ENCODE results near the gene RCOR1. TPM values are rescaled to one million over a fixed set of nuclear protein-coding genes. Genes with fewer than 3 reads are reported as not detected.

RCOR1 gene
- polyA plus RNA-seq, 1 donor from 2014 or later = 10.4 TPM

GRCh38 chr14:102560458-102561261 lies 31.8 kb upstream of the RCOR1 start:
- peaks cover 1% of the 10 kb centered on the region for H3K27me3 ChIP-seq (ENCODE audit: insufficient read depth, low read depth, low read length)
- no peak overlapping the region for H3K4me3 ChIP-seq (ENCODE audit: low read length)
- H3K9ac ChIP-seq (ENCODE audit: low read length) = no peak overlapping the region
- no peaks in the 10 kb centered on the region for H3K79me2 ChIP-seq (replicated peaks; ENCODE audit: insufficient read depth, low read length)
- no peaks in the 10 kb centered on the region for H3F3A ChIP-seq (ENCODE audit: insufficient read depth, low read length, poor library complexity, severe bottlenecking)
- TF ChIP-seq SMC3 (conservative IDR thresholded peaks at IDR 0.05; ENCODE audit: poor library complexity) = no peak
- no peak for TF ChIP-seq EP300 (conservative IDR thresholded peaks at IDR 0.05; ENCODE audit: poor library complexity, severe bottlenecking)
- no peak for TF ChIP-seq EZH2 (IDR thresholded peaks at IDR 0.05; ENCODE audit: borderline replicate concordance, insufficient read depth, low read length, poor library complexity, severe bottlenecking)
- no peak for TF ChIP-seq REST (IDR thresholded peaks at IDR 0.05; ENCODE audit: borderline replicate concordance)
- TF ChIP-seq RAD21 (conservative IDR thresholded peaks at IDR 0.05) = no peak
- TF ChIP-seq POLR2AphosphoS5 (IDR thresholded peaks at IDR 0.05) = no peak
- no peak for TF ChIP-seq TAF1 (IDR thresholded peaks at IDR 0.05; ENCODE audit: low read depth)
- no peak for TF ChIP-seq CTCF (IDR thresholded peaks at IDR 0.05; ENCODE audit: poor library complexity, severe bottlenecking)
- TF ChIP-seq MXI1 (conservative IDR thresholded peaks at IDR 0.05; ENCODE audit: poor library complexity, severe bottlenecking) = no peak
- H3K4me2 ChIP-seq (ENCODE audit: low read length) = no peak overlapping the region
- no peak overlapping the region for H2AFZ ChIP-seq (ENCODE audit: low read depth, low read length)
- no peaks in the 10 kb centered on the region for H3K9me3 ChIP-seq (ENCODE audit: low read length)
- no peaks in the 10 kb centered on the region for H4K20me1 ChIP-seq (ENCODE audit: insufficient read depth)
- H3K27ac ChIP-seq (ENCODE audit: low read length) = no peak overlapping the region
- no peaks in the 10 kb centered on the region for H3K9me2 ChIP-seq (ENCODE audit: insufficient read depth, low read length)
- no peaks in the 10 kb centered on the region for H3K36me3 ChIP-seq (ENCODE audit: insufficient read depth, low read length)

DNA sequence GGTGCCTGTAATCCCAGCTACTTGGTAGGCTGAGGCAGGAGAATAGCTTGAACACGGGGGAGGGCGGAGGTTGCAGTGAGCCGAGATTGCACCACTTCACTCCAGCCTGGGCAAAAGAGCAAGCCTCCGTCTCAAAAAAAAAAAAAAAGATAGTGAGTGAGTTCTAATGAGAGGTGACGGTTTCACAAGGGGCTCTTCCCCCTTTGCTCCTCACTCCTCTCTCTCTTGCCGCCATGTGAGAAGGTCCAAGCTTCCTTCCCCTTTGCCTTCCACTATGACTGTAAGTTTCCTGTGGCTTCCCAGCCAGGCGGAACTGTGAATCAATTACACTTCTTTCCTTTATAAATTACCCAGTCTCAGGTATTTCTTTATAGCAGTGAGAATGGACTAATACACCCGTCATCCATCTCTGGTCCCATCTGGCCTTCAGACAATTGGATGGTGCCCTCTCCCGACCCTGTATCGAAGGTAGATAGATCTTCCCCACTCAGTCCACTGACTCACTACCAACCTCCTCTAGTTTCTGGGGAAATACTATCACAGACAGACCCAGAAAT lies 27.0 kb upstream of the RCOR1 start:
- no peaks in the 10 kb centered on the region for H3K27me3 ChIP-seq (ENCODE audit: insufficient read depth, low read depth, low read length)
- H2AFZ ChIP-seq (ENCODE audit: low read depth, low read length) = no peak overlapping the region
- no peak overlapping the region for H3K27ac ChIP-seq (ENCODE audit: low read length)
- H3K36me3 ChIP-seq (ENCODE audit: insufficient read depth, low read length) = no peaks in the 10 kb centered on the region
- no peak overlapping the region for H3K9ac ChIP-seq (ENCODE audit: low read length)
- no peaks in the 10 kb centered on the region for H3K9me2 ChIP-seq (ENCODE audit: insufficient read depth, low read length)
- H3K4me2 ChIP-seq (ENCODE audit: low read length) = no peak overlapping the region
- H3K79me2 ChIP-seq (replicated peaks; ENCODE audit: insufficient read depth, low read length) = no peaks in the 10 kb centered on the region
- no peak overlapping the region for H3K4me3 ChIP-seq (ENCODE audit: low read length)
- TF ChIP-seq RAD21 (conservative IDR thresholded peaks at IDR 0.05) (no peak), TAF1 (IDR thresholded peaks at IDR 0.05; ENCODE audit: low read depth) (no peak), CTCF (IDR thresholded peaks at IDR 0.05; ENCODE audit: poor library complexity, severe bottlenecking) (no peak), SMC3 (conservative IDR thresholded peaks at IDR 0.05; ENCODE audit: poor library complexity) (no peak), EP300 (conservative IDR thresholded peaks at IDR 0.05; ENCODE audit: poor library complexity, severe bottlenecking) (no peak), REST (IDR thresholded peaks at IDR 0.05; ENCODE audit: borderline replicate concordance) (no peak), POLR2AphosphoS5 (IDR thresholded peaks at IDR 0.05) (no peak), MXI1 (conservative IDR thresholded peaks at IDR 0.05; ENCODE audit: poor library complexity, severe bottlenecking) (no peak), EZH2 (IDR thresholded peaks at IDR 0.05; ENCODE audit: borderline replicate concordance, insufficient read depth, low read length, poor library complexity, severe bottlenecking) (no peak)
- H3F3A ChIP-seq (ENCODE audit: insufficient read depth, low read length, poor library complexity, severe bottlenecking) = no peaks in the 10 kb centered on the region
- H3K9me3 ChIP-seq (ENCODE audit: low read length) = no peaks in the 10 kb centered on the region
- no peaks in the 10 kb centered on the region for H4K20me1 ChIP-seq (ENCODE audit: insufficient read depth)

Data from neural cell (in vitro differentiated cells).